ENCODE results near the gene ISG15. TPM values are rescaled to one million over a fixed set of nuclear protein-coding genes. Genes with fewer than 3 reads are reported as not detected.

The ISG15 gene
- total and polyA plus RNA-seq, 2 of the 13 experiments (the other 11 are each of a cell fraction or from before 2014, with no cell fraction given): 42.1 to 54.9 TPM

DNA sequence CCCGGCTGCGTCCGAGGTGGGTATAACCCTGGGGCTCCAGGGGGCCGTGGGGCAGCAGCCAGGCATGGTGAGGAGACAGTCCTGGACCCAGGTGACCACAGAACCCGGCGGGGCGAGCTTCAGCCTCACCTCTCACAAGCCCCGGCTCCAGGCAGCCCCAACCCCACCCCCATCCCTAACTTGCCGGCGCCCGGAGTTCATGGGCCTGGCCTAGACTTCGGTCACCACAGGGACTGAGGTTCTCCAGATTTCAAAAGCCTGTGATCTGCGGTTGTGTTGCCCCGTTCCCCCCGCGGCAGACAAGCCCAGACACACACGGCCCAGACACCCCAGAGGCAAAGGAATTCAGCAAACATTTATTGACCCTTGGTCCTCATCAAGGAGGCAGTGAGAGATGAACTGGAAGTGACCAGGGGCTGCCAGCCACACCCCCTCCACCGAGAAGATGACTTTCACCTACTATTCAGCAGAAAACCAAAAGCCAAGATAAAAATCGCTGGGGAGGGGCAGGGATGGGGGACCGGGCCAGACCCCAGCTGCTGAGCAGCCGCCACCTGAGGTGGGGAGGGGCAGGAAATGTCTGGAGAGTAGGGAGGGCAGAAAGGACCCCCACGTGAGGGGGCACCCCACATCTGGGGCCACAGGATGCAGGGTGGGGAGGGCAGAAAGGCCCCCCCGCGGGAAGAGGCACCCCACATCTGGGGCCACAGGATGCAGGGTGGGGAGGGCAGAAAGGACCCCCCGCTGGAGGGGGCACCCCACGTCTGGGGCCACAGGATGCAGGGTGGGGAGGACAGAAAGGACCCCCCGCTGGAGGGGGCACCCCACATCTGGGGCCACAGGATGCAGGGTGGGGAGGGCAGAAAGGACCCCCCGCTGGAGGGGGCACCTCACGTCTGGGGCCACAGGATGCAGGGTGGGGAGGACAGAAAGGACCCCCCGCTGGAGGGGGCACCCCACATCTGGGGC lies 17.3 kb upstream of the ISG15 start (continued):
- TF ChIP-seq REPIN1 (CRISPR knock-in tag; IDR thresholded peaks at IDR 0.05; ENCODE audit: borderline replicate concordance, low read depth): no peak
- no peak for TF ChIP-seq PAF1 (CRISPR knock-in tag; IDR thresholded peaks at IDR 0.05)
- no peak for TF ChIP-seq RCOR2 (CRISPR knock-in tag; IDR thresholded peaks at IDR 0.05)
- TF ChIP-seq ZNF282 (IDR thresholded peaks at IDR 0.05; ENCODE audit: partially characterized antibody): no peak
- no peak for TF ChIP-seq ZNF770 (CRISPR knock-in tag; IDR thresholded peaks at IDR 0.05)
- peak; percentile 33; the same call in 1 of the 2 replicates for TF ChIP-seq HDAC1 (CRISPR knock-in tag; IDR thresholded peaks at IDR 0.05)
- no peak for TF ChIP-seq ZNF543 (CRISPR knock-in tag; IDR thresholded peaks at IDR 0.05)
- TF ChIP-seq AFF4 (CRISPR knock-in tag; IDR thresholded peaks at IDR 0.05): no peak
- TF ChIP-seq, protein P1, sequence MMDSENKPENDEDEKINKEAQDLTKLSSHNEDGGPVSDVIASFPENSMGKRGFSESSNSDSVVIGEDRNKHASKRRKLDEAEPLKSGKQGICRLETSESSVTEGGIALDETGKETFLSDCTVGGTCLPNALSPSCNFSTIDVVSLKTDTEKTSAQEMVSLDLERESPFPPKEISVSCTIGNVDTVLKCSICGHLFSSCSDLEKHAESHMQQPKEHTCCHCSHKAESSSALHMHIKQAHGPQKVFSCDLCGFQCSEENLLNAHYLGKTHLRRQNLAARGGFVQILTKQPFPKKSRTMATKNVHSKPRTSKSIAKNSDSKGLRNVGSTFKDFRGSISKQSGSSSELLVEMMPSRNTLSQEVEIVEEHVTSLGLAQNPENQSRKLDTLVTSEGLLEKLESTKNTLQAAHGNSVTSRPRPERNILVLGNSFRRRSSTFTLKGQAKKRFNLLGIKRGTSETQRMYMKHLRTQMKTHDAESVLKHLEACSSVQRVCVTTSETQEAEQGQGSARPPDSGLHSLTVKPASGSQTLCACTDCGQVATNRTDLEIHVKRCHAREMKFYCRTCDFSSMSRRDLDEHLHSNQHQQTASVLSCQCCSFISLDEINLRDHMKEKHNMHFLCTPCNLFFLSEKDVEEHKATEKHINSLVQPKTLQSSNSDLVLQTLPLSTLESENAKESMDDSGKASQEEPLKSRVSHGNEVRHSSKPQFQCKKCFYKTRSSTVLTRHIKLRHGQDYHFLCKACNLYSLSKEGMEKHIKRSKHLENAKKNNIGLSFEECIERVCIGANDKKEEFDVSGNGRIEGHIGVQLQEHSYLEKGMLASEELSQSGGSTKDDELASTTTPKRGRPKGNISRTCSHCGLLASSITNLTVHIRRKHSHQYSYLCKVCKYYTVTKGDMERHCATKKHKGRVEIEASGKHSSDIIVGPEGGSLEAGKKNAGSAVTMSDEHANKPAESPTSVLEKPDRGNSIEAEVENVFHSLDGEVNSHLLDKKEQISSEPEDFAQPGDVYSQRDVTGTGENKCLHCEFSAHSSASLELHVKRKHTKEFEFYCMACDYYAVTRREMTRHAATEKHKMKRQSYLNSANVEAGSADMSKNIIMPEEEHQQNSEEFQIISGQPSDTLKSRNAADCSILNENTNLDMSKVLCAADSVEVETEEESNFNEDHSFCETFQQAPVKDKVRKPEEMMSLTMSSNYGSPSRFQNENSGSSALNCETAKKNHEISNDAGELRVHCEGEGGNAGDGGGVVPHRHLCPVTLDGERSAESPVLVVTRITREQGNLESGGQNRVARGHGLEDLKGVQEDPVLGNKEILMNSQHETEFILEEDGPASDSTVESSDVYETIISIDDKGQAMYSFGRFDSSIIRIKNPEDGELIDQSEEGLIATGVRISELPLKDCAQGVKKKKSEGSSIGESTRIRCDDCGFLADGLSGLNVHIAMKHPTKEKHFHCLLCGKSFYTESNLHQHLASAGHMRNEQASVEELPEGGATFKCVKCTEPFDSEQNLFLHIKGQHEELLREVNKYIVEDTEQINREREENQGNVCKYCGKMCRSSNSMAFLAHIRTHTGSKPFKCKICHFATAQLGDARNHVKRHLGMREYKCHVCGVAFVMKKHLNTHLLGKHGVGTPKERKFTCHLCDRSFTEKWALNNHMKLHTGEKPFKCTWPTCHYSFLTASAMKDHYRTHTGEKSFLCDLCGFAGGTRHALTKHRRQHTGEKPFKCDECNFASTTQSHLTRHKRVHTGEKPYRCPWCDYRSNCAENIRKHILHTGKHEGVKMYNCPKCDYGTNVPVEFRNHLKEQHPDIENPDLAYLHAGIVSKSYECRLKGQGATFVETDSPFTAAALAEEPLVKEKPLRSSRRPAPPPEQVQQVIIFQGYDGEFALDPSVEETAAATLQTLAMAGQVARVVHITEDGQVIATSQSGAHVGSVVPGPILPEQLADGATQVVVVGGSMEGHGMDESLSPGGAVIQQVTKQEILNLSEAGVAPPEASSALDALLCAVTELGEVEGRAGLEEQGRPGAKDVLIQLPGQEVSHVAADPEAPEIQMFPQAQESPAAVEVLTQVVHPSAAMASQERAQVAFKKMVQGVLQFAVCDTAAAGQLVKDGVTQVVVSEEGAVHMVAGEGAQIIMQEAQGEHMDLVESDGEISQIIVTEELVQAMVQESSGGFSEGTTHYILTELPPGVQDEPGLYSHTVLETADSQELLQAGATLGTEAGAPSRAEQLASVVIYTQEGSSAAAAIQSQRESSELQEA (CRISPR knock-in tag; IDR thresholded peaks at IDR 0.05; ENCODE audit: not compliant biosample characterization): no peak
- TF ChIP-seq ZXDC (CRISPR knock-in tag; IDR thresholded peaks at IDR 0.05): no peak; the same call in 1 of the 2 replicates

Measured in HepG2 (cell line).